ENCODE results near the gene DNAH6.
"Not testable (repeated sequence)": the region's sequence is repeated elsewhere in the genome, so short reads cannot be mapped to it uniquely, and the experiment has no call there.

DNAH6 gene

DNA sequence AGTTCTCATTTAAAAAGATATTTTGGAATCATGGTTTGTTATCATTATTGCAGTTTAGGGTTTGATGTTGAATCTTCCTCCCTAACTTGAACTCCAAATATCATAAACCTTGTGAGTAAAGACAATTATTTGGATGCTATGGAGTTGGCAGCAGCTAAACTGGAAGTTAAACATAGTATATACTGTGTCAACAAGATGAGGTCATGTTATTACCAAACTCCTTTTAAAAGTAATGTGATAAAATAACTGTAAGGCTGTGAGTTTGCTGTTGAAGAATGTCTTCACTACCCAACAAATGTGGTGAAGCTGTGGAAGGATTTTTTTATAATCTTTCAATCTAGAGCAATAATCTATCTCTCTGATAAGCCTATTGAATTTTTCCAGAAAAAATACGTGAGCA is 16.0 kb downstream of the DNAH6 start:
- Mint-ChIP-seq H3K27me3 (ENCODE audit: low read depth) (no peaks in the 10 kb centered on the region), H3K36me3 (ENCODE audit: low read depth) (peaks cover 3% of the 10 kb centered on the region), H3K9me3 (no peaks in the 10 kb centered on the region), H3K4me1 (ENCODE audit: low read depth) (peaks cover 2% of the 10 kb centered on the region), H3K4me3 (no peak overlapping the region), H3K27ac (no peak overlapping the region)

DNA sequence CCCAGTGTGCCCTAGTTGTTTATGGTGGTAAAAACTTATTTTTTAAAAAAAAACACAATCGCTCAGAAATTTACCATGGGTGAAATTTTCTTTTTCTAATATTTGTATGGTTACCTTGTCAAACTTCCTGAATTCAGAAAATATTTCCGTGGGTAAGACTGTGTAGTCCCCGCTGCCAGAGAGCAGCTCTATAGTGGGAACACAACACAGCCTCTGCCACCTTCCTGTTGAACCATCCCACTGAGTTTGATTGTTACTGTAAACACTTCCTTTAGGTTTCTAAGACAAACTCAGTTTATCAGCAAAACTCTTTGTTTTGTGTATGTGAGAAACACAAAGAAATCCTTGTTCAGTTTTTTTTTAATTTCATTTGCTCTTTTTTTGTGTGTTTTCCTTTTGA is 17.9 kb downstream of the DNAH6 start:
- peaks cover 4% of the 10 kb centered on the region for H3K36me3 Mint-ChIP-seq (ENCODE audit: low read depth)
- no peak overlapping the region for H3K27ac Mint-ChIP-seq
- peaks cover 5% of the 10 kb centered on the region for H3K4me1 Mint-ChIP-seq (ENCODE audit: low read depth)
- no peaks in the 10 kb centered on the region for H3K9me3 Mint-ChIP-seq
- H3K27me3 Mint-ChIP-seq (ENCODE audit: low read depth) = no peaks in the 10 kb centered on the region
- H3K4me3 Mint-ChIP-seq = no peak overlapping the region

DNA sequence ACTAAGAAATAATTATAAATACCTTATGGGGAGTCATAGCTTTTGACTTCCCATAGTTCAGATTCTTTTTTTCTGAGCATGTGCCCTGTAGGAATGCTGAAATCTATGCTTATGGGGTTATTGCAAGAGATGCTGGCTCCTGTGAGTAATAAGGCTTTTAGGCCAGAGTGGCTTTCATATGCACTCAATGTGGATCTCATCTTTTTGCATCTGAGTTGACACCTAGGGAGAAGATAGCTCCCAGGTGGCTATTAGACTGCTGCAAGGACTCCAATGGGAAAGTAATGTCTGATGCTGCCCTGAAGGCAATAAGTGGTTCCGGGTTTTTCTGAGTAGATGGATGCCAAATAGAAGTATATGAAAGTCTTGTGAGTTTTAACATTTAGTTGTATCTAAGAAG is 21.0 kb downstream of the DNAH6 start:
- Mint-ChIP-seq H3K36me3 (ENCODE audit: low read depth) (peaks cover 2% of the 10 kb centered on the region), H3K4me1 (ENCODE audit: low read depth) (peaks cover 16% of the 10 kb centered on the region), H3K27me3 (ENCODE audit: low read depth) (no peaks in the 10 kb centered on the region), H3K4me3 (no peak overlapping the region), H3K9me3 (no peaks in the 10 kb centered on the region), H3K27ac (no peak overlapping the region)

DNA sequence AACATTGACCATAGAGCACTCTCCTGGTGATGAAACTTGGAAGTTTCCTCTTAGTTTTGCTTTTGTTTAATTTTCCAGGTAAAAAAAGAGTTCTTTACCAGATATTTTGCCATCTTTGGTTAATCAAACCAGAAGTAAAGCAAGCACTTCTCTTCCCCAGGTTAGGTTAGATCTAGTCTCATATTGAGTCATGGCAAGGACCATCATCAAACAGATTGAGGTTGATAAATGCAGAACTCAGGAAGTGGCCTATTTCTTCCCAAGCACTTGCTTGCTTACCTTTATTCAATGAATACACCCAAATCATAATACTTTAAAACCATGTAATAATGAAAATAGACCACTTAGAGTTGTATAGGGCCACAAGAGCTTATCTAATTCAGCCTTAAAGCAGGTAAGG is 23.4 kb downstream of the DNAH6 start:
- peaks cover 2% of the 10 kb centered on the region for H3K36me3 Mint-ChIP-seq (ENCODE audit: low read depth)
- no peaks in the 10 kb centered on the region for H3K27me3 Mint-ChIP-seq (ENCODE audit: low read depth)
- H3K27ac Mint-ChIP-seq = no peak overlapping the region
- H3K4me1 Mint-ChIP-seq (ENCODE audit: low read depth) = peaks cover 14% of the 10 kb centered on the region
- H3K9me3 Mint-ChIP-seq = no peaks in the 10 kb centered on the region
- H3K4me3 Mint-ChIP-seq = no peak overlapping the region

DNA sequence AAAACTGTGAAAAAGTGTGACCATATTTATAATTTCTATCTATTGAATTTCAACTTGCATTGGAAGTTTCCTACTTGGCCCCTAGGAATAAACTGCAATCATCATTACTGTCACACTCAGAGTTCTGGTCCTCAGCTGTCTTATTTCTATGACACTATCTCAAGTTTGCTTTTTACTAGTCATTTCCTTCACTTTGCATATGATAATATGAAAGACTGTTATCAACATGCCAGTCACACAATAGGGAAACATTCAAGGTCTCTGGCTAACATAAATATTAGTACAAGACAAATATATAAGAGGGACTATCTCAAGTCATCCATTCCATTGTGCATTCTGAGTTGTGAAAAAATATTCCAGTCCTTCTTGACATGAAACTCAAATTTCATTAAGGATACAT is 28.7 kb downstream of the DNAH6 start:
- Mint-ChIP-seq H3K9me3 (no peaks in the 10 kb centered on the region), H3K27me3 (ENCODE audit: low read depth) (no peaks in the 10 kb centered on the region), H3K27ac (no peak overlapping the region), H3K36me3 (ENCODE audit: low read depth) (no peaks in the 10 kb centered on the region), H3K4me3 (no peak overlapping the region), H3K4me1 (ENCODE audit: low read depth) (peaks cover 3% of the 10 kb centered on the region)

GRCh38 chr2:84546551-84546950 is 30.3 kb downstream of the DNAH6 start:
- Mint-ChIP-seq H3K27ac (no peak overlapping the region), H3K36me3 (ENCODE audit: low read depth) (no peaks in the 10 kb centered on the region), H3K4me3 (no peak overlapping the region), H3K9me3 (no peaks in the 10 kb centered on the region), H3K27me3 (ENCODE audit: low read depth) (no peaks in the 10 kb centered on the region), H3K4me1 (ENCODE audit: low read depth) (no peaks in the 10 kb centered on the region)

DNA sequence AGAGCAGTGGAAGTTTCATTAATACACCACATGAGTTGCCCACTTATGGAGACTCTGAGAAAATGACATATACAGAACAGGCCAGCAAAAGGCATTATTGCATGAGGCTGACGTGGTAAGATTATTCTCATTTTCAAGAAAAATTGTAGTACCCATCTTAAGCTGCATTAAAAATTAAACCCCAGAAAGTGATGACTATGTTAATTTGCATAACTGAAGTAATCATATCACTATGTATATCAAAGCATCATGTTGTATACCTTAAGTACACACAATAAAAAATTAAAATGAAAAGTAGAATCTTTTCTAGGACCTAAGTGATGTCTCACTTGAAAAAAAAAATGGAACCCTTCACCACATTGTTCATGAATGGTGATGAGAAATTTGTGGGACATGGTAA is 32.0 kb downstream of the DNAH6 start:
- no peaks in the 10 kb centered on the region for H3K36me3 Mint-ChIP-seq (ENCODE audit: low read depth)
- no peaks in the 10 kb centered on the region for H3K4me1 Mint-ChIP-seq (ENCODE audit: low read depth)
- H3K4me3 Mint-ChIP-seq = no peak overlapping the region
- peaks cover 6% of the 10 kb centered on the region for H3K27me3 Mint-ChIP-seq (ENCODE audit: low read depth)
- no peak overlapping the region for H3K27ac Mint-ChIP-seq
- H3K9me3 Mint-ChIP-seq = no peaks in the 10 kb centered on the region

DNA sequence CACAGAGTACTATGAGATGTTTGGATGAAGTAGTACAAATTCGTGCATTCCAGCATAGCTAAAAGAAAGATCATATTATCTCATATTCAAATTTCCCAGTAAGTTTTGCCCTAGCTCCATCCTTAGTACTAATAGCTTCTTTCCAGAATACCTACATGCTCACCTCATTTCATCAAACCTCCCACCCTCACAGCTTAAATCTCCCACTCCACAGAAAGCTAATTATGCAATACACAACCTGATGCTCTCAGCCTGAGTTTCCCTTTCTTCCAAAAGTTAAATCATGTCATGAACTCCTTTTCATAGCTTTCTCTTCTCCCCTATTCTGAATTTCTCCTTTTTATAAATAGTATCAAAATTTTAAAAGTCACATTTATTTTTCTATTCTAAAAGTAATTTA is 34.6 kb downstream of the DNAH6 start:
- no peak overlapping the region for H3K27ac Mint-ChIP-seq
- H3K36me3 Mint-ChIP-seq (ENCODE audit: low read depth) = no peaks in the 10 kb centered on the region
- H3K4me1 Mint-ChIP-seq (ENCODE audit: low read depth) = no peaks in the 10 kb centered on the region
- H3K27me3 Mint-ChIP-seq (ENCODE audit: low read depth) = peaks cover 13% of the 10 kb centered on the region
- no peaks in the 10 kb centered on the region for H3K9me3 Mint-ChIP-seq
- no peak overlapping the region for H3K4me3 Mint-ChIP-seq

DNA sequence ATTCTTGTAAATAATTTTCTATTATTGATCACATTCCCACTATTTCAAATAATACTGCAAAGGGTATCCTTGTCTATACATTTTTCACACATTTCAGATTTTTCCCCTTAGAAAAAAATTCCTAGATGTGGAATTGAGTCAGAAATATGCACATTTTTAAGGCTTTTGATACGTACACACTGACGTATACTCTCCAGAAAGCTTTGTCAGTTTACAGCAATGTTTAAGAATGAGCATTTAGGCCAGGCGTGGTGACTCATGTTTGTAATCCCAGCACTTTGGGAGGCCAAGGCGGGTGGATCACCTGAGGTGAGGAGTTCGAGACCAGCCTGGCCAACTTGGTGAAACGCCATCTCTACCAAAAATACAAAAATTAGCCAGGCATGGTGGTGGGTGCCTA is 35.2 kb downstream of the DNAH6 start:
- H3K27me3 Mint-ChIP-seq (ENCODE audit: low read depth) = peaks cover 13% of the 10 kb centered on the region
- not testable (repeated sequence) for H3K9me3 Mint-ChIP-seq; H3K36me3 Mint-ChIP-seq (ENCODE audit: low read depth); H3K4me1 Mint-ChIP-seq (ENCODE audit: low read depth); H3K27ac Mint-ChIP-seq; H3K4me3 Mint-ChIP-seq

DNA sequence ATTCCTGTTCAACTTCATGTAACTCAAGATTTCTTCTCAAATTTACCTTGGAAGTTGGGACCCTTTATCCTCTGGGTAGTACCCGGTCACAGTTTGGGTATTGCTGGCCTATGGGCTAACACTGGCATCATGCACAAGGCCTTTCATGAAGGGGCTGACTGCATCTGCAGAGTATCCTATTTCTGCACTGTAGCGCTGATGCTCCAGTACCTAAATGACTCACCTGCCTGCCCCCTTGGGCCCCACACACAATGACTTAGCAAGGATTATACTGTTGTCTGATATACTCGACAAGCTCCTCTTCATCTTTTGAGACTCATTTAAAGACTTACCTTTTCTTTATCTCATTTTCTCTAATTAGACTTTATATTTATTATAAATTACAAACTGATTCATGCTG is 39.9 kb downstream of the DNAH6 start:
- H3K36me3 Mint-ChIP-seq (ENCODE audit: low read depth) = peaks cover 6% of the 10 kb centered on the region
- no peak overlapping the region for H3K4me3 Mint-ChIP-seq
- H3K9me3 Mint-ChIP-seq = peaks cover 13% of the 10 kb centered on the region
- no peak overlapping the region for H3K27ac Mint-ChIP-seq
- no peaks in the 10 kb centered on the region for H3K4me1 Mint-ChIP-seq (ENCODE audit: low read depth)
- peaks cover 13% of the 10 kb centered on the region for H3K27me3 Mint-ChIP-seq (ENCODE audit: low read depth)

DNA sequence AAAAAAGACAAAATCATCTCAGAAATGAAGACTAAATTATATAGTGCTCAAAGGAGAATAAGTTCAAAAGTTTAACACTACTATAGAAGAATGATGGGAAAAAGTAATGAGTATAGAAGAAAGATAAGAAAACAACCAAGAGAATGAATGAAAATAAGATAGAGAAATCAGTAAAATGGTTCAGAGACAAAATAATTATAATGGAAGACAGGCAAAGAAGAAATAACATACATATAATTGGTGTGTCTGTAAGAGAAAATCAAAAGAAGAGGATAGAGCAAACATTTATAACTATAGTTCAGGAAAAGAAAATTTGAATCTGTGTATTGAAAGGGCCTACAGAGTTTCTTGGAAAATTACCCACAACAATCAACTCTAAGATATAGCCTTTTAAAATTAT is 43.5 kb downstream of the DNAH6 start:
- Mint-ChIP-seq H3K9me3 (peaks cover 27% of the 10 kb centered on the region), H3K36me3 (ENCODE audit: low read depth) (peaks cover 6% of the 10 kb centered on the region), H3K27ac (no peak overlapping the region), H3K4me3 (no peak overlapping the region), H3K27me3 (ENCODE audit: low read depth) (peaks cover 5% of the 10 kb centered on the region), H3K4me1 (ENCODE audit: low read depth) (no peaks in the 10 kb centered on the region)

- Mint-ChIP-seq H3K4me1 (ENCODE audit: low read depth) (peaks cover 6% of the 10 kb centered on the region), H3K27me3 (ENCODE audit: low read depth) (no peaks in the 10 kb centered on the region), H3K9me3 (no peaks in the 10 kb centered on the region), H3K4me3 (no peak overlapping the region), H3K36me3 (ENCODE audit: low read depth) (no peaks in the 10 kb centered on the region), H3K27ac (no peak overlapping the region)
Measured at GRCh38 chr2:84579661-84580060, 63.4 kb downstream of the DNAH6 start.

DNA sequence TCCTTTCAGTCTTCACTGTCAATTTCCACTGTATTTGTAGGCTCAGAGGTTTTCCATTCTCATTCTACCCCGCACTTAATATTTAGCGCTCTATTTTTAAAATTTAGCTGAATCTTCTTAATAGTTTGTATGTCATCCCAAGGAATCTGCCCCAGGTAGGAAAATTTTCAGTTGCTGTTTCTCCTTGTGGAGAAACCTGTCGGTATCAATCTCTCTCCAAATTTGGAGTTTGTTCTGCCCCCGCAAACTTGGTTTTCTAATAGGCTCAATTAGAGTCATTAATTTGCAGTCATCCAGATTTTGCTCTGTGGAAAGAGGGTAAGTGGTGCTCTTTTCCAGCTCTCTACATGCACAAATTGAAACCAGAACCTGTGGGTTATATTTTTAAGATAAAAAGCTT is 87.6 kb downstream of the DNAH6 start:
- Mint-ChIP-seq H3K36me3 (ENCODE audit: low read depth) (no peaks in the 10 kb centered on the region), H3K4me1 (ENCODE audit: low read depth) (no peaks in the 10 kb centered on the region), H3K4me3 (no peak overlapping the region), H3K27me3 (ENCODE audit: low read depth) (peaks cover 18% of the 10 kb centered on the region), H3K27ac (no peak overlapping the region), H3K9me3 (peaks cover 23% of the 10 kb centered on the region)

GRCh38 chr2:84613082-84613481 is 96.8 kb downstream of the DNAH6 start:
- H3K4me1 Mint-ChIP-seq (ENCODE audit: low read depth) = peaks cover 4% of the 10 kb centered on the region
- no peaks in the 10 kb centered on the region for H3K36me3 Mint-ChIP-seq (ENCODE audit: low read depth)
- peaks cover 13% of the 10 kb centered on the region for H3K27me3 Mint-ChIP-seq (ENCODE audit: low read depth)
- H3K4me3 Mint-ChIP-seq = no peak overlapping the region
- peaks cover 4% of the 10 kb centered on the region for H3K9me3 Mint-ChIP-seq
- no peak overlapping the region for H3K27ac Mint-ChIP-seq

DNA sequence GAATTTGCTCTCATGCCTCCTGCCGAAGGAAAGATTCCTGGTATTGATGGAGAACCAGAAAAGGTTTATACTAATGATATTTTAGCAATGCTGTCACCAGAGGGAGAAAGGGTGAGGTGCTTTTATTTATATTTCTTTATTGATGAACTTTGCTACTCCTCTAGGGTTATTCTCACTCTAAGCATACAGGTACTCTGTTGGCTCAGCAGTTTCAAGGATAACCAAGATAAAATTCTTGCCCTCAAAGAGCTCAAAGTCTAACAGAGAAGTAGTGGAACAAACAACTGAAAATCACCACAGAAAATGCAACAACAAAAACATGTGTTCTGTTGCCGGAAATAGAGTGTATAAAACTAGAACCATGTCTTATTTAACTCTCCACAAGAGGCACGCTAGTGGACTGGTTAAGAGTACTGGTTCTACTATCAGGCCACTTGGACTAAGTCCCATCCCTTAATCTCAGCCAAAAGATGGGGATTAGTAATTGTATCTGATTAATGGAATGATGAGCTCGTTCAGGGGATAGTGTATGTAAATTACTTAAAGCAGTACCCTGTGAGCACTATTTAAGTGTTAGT is 103.6 kb downstream of the DNAH6 start:
- H3K9me3 Mint-ChIP-seq = no peaks in the 10 kb centered on the region
- peaks cover 5% of the 10 kb centered on the region for H3K27me3 Mint-ChIP-seq (ENCODE audit: low read depth)
- H3K4me1 Mint-ChIP-seq (ENCODE audit: low read depth) = peaks cover 5% of the 10 kb centered on the region
- H3K4me3 Mint-ChIP-seq = no peak overlapping the region
- H3K27ac Mint-ChIP-seq = no peak overlapping the region
- no peaks in the 10 kb centered on the region for H3K36me3 Mint-ChIP-seq (ENCODE audit: low read depth)

GRCh38 chr2:84628486-84628885 is 112.2 kb downstream of the DNAH6 start:
- peaks cover 4% of the 10 kb centered on the region for H3K27me3 Mint-ChIP-seq (ENCODE audit: low read depth)
- no peak overlapping the region for H3K27ac Mint-ChIP-seq
- peaks cover 3% of the 10 kb centered on the region for H3K4me1 Mint-ChIP-seq (ENCODE audit: low read depth)
- H3K4me3 Mint-ChIP-seq = no peak overlapping the region
- no peaks in the 10 kb centered on the region for H3K36me3 Mint-ChIP-seq (ENCODE audit: low read depth)
- H3K9me3 Mint-ChIP-seq = no peaks in the 10 kb centered on the region

Measured in T-helper 1 cell treated with Interleukin-12 subunit alpha and Interleukin-12 subunit beta and Interleukin-4 antibody, amounts not matched to agents 30 μg/mL and 1 μg/mL, for 36 hours (primary cell).